Measurements from ENCODE around the gene REN.

DNA sequence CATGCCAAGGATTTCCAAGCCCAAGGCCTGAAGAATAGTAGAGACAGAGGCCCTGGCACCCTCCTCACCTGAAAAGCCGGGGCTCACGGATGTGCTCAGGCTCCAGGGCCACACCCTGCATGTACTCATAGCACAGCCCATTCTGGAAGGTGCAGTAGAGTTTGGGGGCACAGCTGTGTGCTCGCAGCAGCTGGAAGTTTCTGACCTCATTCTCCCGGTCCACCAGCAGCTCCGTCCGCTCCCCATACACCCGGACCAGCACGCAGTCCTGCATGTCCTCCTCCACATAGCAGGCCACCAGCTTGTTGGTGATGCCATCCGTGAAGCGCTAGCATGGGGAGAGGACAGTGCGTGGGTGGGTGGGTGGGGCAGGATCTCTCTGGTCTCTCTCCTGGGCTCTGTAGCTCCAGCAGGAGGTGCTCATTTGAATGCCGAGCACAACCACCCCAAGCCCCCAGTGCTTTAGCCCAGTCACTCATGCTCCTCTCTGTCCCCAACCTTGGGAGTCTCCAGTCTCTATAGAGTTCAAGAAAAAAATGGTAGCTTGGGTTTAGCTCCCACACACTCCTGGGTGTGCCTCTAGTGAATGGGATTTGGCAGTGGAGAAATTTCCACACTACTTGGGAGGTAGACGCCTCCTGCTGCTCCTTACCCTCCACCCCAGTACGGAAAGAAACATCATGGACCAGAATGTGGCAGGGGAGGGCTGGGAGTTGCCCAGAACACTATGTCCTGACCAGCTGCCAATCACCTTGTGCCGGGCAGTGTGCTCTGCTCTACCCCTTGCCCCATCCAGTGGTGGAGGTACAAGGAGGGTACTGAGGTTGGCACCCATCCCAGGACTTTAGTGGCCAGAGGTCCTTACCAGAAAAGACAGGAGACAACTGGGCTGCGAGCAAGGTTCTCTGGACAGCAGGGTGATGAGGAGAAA, 16.2 kb downstream of the REN start:
- TF ChIP-seq, protein P1, sequence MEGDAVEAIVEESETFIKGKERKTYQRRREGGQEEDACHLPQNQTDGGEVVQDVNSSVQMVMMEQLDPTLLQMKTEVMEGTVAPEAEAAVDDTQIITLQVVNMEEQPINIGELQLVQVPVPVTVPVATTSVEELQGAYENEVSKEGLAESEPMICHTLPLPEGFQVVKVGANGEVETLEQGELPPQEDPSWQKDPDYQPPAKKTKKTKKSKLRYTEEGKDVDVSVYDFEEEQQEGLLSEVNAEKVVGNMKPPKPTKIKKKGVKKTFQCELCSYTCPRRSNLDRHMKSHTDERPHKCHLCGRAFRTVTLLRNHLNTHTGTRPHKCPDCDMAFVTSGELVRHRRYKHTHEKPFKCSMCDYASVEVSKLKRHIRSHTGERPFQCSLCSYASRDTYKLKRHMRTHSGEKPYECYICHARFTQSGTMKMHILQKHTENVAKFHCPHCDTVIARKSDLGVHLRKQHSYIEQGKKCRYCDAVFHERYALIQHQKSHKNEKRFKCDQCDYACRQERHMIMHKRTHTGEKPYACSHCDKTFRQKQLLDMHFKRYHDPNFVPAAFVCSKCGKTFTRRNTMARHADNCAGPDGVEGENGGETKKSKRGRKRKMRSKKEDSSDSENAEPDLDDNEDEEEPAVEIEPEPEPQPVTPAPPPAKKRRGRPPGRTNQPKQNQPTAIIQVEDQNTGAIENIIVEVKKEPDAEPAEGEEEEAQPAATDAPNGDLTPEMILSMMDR (conservative IDR thresholded peaks at IDR 0.05 in 1 of 2, IDR thresholded peaks at IDR 0.05 in 1 of 2; ENCODE audit: extremely low read depth in 1 of 2, insufficient read depth in 1 of 2, low read depth in 1 of 2, low read length in 2 of 2): no peak
- no peak for TF ChIP-seq EZH2 (IDR thresholded peaks at IDR 0.05; ENCODE audit: borderline replicate concordance, low read length)

Measured in mammary epithelial cell (primary cell).